Neuronal stem cell (in vitro differentiated cells): ENCODE measurements around the gene AP5Z1.
A peak's percentile ranks its signal among the peaks of the same experiment; 100 is the strongest.

Experiments
- DNase-seq: peaks from one replicate; pipeline ENCODE4 v3.0.0-alpha.2; 2013; ENCODE audit warnings: low spot score
- H2AFZ ChIP-seq: one replicate; pipeline ENCODE4 v1.6.1; 2013; ENCODE audit warnings: mild to moderate bottlenecking, low read length, inconsistent platforms
- H2AK5ac ChIP-seq: 2 replicates; pipeline ENCODE4 v1.6.1; 2013; ENCODE audit warnings: low read depth, mild to moderate bottlenecking, inconsistent platforms, low read length, moderate library complexity, mixed read lengths
- H2BK120ac ChIP-seq: 2 replicates; pipeline ENCODE4 v1.6.1; 2013; ENCODE audit warnings: low read depth, mild to moderate bottlenecking, inconsistent platforms, low read length, moderate library complexity, mixed read lengths
- H2BK12ac ChIP-seq: one replicate; pipeline ENCODE4 v1.6.1; 2013; ENCODE audit warnings: low read length, inconsistent platforms
- H2BK15ac ChIP-seq: 2 replicates; pipeline ENCODE4 v1.6.1; 2013; ENCODE audit warnings: mild to moderate bottlenecking, low read length, inconsistent platforms, mixed read lengths
- H2BK5ac ChIP-seq: one replicate; pipeline ENCODE4 v1.6.1; 2013; ENCODE audit warnings: inconsistent platforms, mild to moderate bottlenecking, low read length, moderate library complexity
- H3K14ac ChIP-seq: one replicate; pipeline ENCODE4 v1.6.1; 2013; ENCODE audit warnings: low read length, inconsistent platforms
- H3K18ac ChIP-seq: 2 replicates; pipeline ENCODE4 v1.6.1; 2013; ENCODE audit warnings: low read length, inconsistent platforms
- H3K23ac ChIP-seq: 2 replicates; pipeline ENCODE4 v1.6.1; 2013; ENCODE audit warnings: low read depth, mild to moderate bottlenecking, mixed read lengths, low read length, inconsistent platforms; ENCODE audit not compliant: poor library complexity
- H3K27ac ChIP-seq: replicated peaks from 3 replicates; pipeline ENCODE4 v1.5.1; 2013; ENCODE audit warnings: low read length, inconsistent platforms
- H3K27me3 ChIP-seq, 3 experiments: 2 replicates each; pipeline ENCODE4 v1.6.1; 2013; ENCODE audit warnings: low read length in 3 of 3, mild to moderate bottlenecking in 2 of 3, inconsistent platforms in 1 of 3, low read depth in 1 of 3, mixed read lengths in 1 of 3, moderate library complexity in 1 of 3; ENCODE audit not compliant: control insufficient read depth in 3 of 3, insufficient read depth in 3 of 3
- H3K36me3 ChIP-seq, 2 donors: replicated peaks in 1 of 2; 2 replicates each; pipeline ENCODE4 v1.6.1; 2013; ENCODE audit warnings: low read length in 2 of 2; ENCODE audit not compliant: control insufficient read depth in 2 of 2, insufficient read depth in 2 of 2
- H3K4ac ChIP-seq: 2 replicates; pipeline ENCODE4 v1.6.1; 2013; ENCODE audit warnings: inconsistent platforms, mild to moderate bottlenecking, low read length, moderate library complexity
- H3K4me1 ChIP-seq, 2 donors: 1 replicate in 1 of 2; 2 replicates in 1 of 2; pipeline ENCODE4 v1.6.1; 2013; ENCODE audit warnings: low read length in 2 of 2, low read depth in 1 of 2; ENCODE audit not compliant: control insufficient read depth in 2 of 2, insufficient read depth in 1 of 2
- H3K4me2 ChIP-seq: one replicate; pipeline ENCODE4 v1.6.1; 2013; ENCODE audit warnings: mild to moderate bottlenecking, low read length, inconsistent platforms; ENCODE audit not compliant: insufficient read depth, poor library complexity, severe bottlenecking
- H3K4me3 ChIP-seq, 2 donors: 2 replicates each; pipeline ENCODE4 v1.5.1; 2013; ENCODE audit warnings: low read length in 2 of 2, mild to moderate bottlenecking in 2 of 2, inconsistent platforms in 1 of 2, moderate library complexity in 1 of 2
- H3K79me1 ChIP-seq: one replicate; pipeline ENCODE4 v1.6.1; 2013; ENCODE audit warnings: low read depth, mild to moderate bottlenecking, inconsistent platforms, low read length, moderate library complexity
- H3K9ac ChIP-seq: one replicate; pipeline ENCODE4 v1.6.1; 2013; ENCODE audit warnings: mild to moderate bottlenecking, low read depth, low read length, inconsistent platforms; ENCODE audit not compliant: poor library complexity
- H3K9me3 ChIP-seq, 2 donors: replicated peaks in 1 of 2; 2 replicates each; pipeline versions ENCODE3 to v1.6.1; 2013; ENCODE audit warnings: low read length in 2 of 2, mild to moderate bottlenecking in 2 of 2, inconsistent platforms in 1 of 2, low read depth in 1 of 2, mixed read lengths in 1 of 2, moderate library complexity in 1 of 2; ENCODE audit not compliant: control insufficient read depth in 2 of 2, insufficient read depth in 1 of 2
- H4K8ac ChIP-seq: one replicate; pipeline ENCODE4 v1.6.1; 2013; ENCODE audit warnings: low read depth, mild to moderate bottlenecking, inconsistent platforms, low read length, moderate library complexity
- H4K91ac ChIP-seq: one replicate; pipeline ENCODE4 v1.6.1; 2013; ENCODE audit warnings: low read length, low read depth, mild to moderate bottlenecking, inconsistent platforms; ENCODE audit not compliant: poor library complexity
- WGBS, 2 donors: extraction: QIAGEN DNeasy Blood & Tissue Kit; methylation state at CpG; one replicate each; pipeline ENCODE4 v1.1.7; 2013; ENCODE audit warnings: missing lambda C conversion rate in 2 of 2, mixed read lengths in 1 of 2; ENCODE audit not compliant: insufficient read length in 2 of 2, insufficient replicate concordance in 1 of 2; ENCODE audit errors: extremely low coverage in 2 of 2; 5-methylcytosine and 5-hydroxymethylcytosine counted together

AP5Z1 gene

DNA sequence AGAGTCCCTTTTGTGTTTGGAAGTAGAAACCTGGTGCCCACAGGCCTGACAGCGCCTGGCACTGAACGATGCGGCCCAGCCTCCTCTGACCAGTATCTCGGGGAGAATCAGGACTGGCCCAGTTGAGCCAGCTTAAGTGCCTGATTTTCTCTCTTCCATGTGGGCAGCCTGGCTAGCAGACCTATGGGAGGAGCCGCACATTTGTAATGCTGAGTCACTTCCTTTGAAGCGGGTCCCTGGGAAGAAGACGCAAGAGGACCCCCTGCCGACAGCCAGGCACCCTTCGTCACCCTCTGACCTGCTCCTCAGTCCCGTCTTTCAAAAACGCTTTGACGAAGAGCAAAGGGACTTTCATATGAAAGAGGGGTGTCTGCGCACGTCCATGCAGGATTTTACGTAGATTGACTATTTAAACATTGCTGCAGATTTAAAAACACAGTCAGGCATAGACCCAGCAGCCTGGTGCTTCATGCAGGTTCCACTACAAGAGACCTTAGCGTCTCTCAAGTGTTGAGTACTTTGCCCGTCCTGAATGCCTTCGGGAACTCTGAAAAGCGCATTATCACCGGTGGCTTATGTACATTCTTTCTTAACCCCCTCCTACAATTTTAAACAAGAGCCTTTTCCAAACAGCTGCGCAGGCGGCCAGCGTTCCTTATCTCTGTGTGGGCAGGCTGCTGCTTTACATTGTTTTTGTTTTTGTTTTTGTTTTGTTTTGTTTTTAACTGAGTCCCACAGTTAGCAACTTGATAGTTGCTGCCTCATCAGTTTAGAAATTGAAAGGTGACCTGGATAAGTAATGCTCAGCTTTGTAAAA, 36.5 kb upstream of the AP5Z1 start:
- Histone ChIP-seq H2BK120ac (no peak overlapping the region), H3K27ac (peak overlapping the region; percentile 62), H2BK15ac (peak overlapping the region; percentile 43), H3K27me3 (no peaks in the 10 kb centered on the region), H3K23ac (no peak overlapping the region), H3K36me3 (peaks cover 12 to 40% of the 10 kb centered on the region in 2 donors), H3K79me1 (peaks cover 6% of the 10 kb centered on the region), H3K4me3 (no peak overlapping the region), H3K4me2 (no peak overlapping the region), H2AK5ac (peak overlapping the region; percentile 51), H2BK12ac (no peak overlapping the region), H2AFZ (no peak overlapping the region), H3K9ac (no peak overlapping the region), H3K9me3 (peaks cover 0 to 6% of the 10 kb centered on the region in 2 donors), H4K91ac (no peak overlapping the region), H2BK5ac (no peak overlapping the region), H3K14ac (peak overlapping the region; percentile 79), H3K4me1 (peaks cover 11 to 18% of the 10 kb centered on the region in 2 donors), H4K8ac (no peak overlapping the region), H3K4ac (no peak overlapping the region), H3K18ac (peak overlapping the region; percentile 75)
- no peak for DNase-seq
- WGBS, 2 donors = no CpG with 5 or more reads among the region's 23 CpGs

- Histone ChIP-seq H3K23ac (peak overlapping the region; percentile 16), H2BK15ac (no peak overlapping the region), H4K91ac (no peak overlapping the region), H3K4ac (no peak overlapping the region), H3K9ac (no peak overlapping the region), H2AFZ (no peak overlapping the region), H4K8ac (no peak overlapping the region), H3K4me1 (peaks cover 16 to 22% of the 10 kb centered on the region in 2 donors), H3K4me3 (no peak overlapping the region), H3K79me1 (peaks cover 6% of the 10 kb centered on the region), H3K27me3 (no peaks in the 10 kb centered on the region), H2BK120ac (no peak overlapping the region), H3K36me3 (peaks cover 12 to 40% of the 10 kb centered on the region in 2 donors), H2BK5ac (no peak overlapping the region), H2AK5ac (peak overlapping the region; percentile 64), H3K4me2 (no peak overlapping the region), H3K27ac (no peak overlapping the region), H2BK12ac (no peak overlapping the region), H3K9me3 (peaks cover 0 to 6% of the 10 kb centered on the region in 2 donors), H3K18ac (peak overlapping the region; percentile 59), H3K14ac (no peak overlapping the region)
- DNase-seq = no peak
- no CpG with 5 or more reads among the region's 16 CpGs for WGBS, 2 donors
Observed at GRCh38 chr7:4739528-4739992, 35.9 kb upstream of the AP5Z1 start.

DNA sequence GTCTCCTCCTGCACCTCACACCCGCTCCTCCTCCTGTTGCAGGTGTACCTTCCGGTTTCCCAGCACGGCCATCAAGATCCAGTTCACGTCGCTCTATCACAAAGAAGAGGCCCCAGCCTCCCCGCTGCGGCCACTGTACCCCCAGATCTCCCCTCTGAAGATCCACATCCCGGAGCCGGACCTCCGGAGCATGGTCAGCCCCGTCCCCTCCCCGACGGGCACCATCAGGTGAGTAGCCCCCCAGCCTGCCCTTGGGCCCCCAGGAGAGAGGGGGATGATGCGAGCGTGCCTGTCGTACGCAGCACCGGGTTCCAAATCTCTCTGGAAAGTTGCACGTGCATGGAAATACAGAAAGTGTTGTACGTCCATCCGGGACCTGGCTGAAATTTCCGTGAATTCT, 34.6 kb upstream of the AP5Z1 start:
- Histone ChIP-seq H2BK120ac (no peak overlapping the region), H3K4me1 (peaks cover 19 to 24% of the 10 kb centered on the region in 2 donors), H4K91ac (no peak overlapping the region), H2BK15ac (no peak overlapping the region), H3K79me1 (peaks cover 6% of the 10 kb centered on the region), H4K8ac (no peak overlapping the region), H2BK12ac (no peak overlapping the region), H3K36me3 (peaks cover 12 to 36% of the 10 kb centered on the region in 2 donors), H3K4me2 (no peak overlapping the region), H3K27ac (no peak overlapping the region), H3K23ac (no peak overlapping the region), H3K9me3 (peaks cover 0 to 6% of the 10 kb centered on the region in 2 donors), H3K4ac (no peak overlapping the region), H3K4me3 (no peak overlapping the region), H3K14ac (no peak overlapping the region), H2BK5ac (no peak overlapping the region), H3K27me3 (no peaks in the 10 kb centered on the region), H3K9ac (no peak overlapping the region), H2AFZ (no peak overlapping the region), H3K18ac (no peak overlapping the region), H2AK5ac (peak overlapping the region; percentile 53)
- DNase-seq = no peak
- no CpG with 5 or more reads among the region's 22 CpGs for WGBS, 2 donors

DNA sequence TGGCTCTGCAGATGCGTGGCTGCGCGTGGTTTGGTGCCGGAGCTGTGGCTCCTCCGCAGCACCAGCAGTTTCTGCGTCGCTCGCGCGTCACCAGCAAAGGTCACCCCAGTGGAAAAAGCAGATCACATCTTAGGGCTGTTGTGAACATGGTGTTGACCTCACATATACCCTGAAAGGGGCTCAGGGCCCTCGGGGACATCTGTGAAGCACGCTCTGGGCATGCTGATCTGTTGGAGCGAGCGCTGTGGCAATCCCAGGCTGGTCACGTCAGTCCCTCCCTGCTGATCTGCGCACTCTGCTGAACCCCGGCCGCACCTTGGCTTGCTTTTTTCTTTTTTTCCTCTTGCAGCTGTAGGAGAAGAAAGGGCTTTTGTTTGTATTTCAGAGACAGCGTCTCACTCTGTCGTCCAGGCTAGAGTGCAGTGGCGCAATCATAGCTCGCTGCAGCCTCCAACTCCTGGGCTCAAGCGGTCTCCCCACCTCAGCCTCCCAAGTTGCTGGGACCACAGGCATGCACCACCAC, 33.3 kb upstream of the AP5Z1 start:
- no peak overlapping the region for H3K4me2 ChIP-seq
- H4K91ac ChIP-seq = no peak overlapping the region
- peak overlapping the region in 1 of 2 donors; percentile 3 for H3K4me3 ChIP-seq
- H3K4ac ChIP-seq = no peak overlapping the region
- no peaks in the 10 kb centered on the region for H3K27me3 ChIP-seq
- WGBS, 2 donors = no CpG with 5 or more reads among the region's 23 CpGs
- H3K14ac ChIP-seq = no peak overlapping the region
- H3K27ac ChIP-seq = no peak overlapping the region
- H2AFZ ChIP-seq = no peak overlapping the region
- H3K79me1 ChIP-seq = peaks cover 7% of the 10 kb centered on the region
- no peak overlapping the region for H3K9ac ChIP-seq
- H2BK15ac ChIP-seq = no peak overlapping the region
- peaks cover 14 to 47% of the 10 kb centered on the region in 2 donors for H3K36me3 ChIP-seq
- no peak for DNase-seq
- peaks cover 19 to 24% of the 10 kb centered on the region in 2 donors for H3K4me1 ChIP-seq
- H3K9me3 ChIP-seq = peaks cover 0 to 6% of the 10 kb centered on the region in 2 donors
- no peak overlapping the region for H2BK5ac ChIP-seq
- no peak overlapping the region for H2AK5ac ChIP-seq
- H2BK120ac ChIP-seq = no peak overlapping the region
- no peak overlapping the region for H2BK12ac ChIP-seq
- H3K18ac ChIP-seq = no peak overlapping the region
- H4K8ac ChIP-seq = no peak overlapping the region
- H3K23ac ChIP-seq = no peak overlapping the region
